ENCODE measurements around the gene TST. TPM values are rescaled to one million over a fixed set of nuclear protein-coding genes. Genes with fewer than 3 reads are reported as not detected.
A peak's percentile ranks its signal among the peaks of the same experiment; 100 is the strongest.

TST gene
- polyA plus RNA-seq, 1 donor (not counting 4 experiments of a cell fraction or from before 2014, with no cell fraction given) = 19.9 TPM

DNA sequence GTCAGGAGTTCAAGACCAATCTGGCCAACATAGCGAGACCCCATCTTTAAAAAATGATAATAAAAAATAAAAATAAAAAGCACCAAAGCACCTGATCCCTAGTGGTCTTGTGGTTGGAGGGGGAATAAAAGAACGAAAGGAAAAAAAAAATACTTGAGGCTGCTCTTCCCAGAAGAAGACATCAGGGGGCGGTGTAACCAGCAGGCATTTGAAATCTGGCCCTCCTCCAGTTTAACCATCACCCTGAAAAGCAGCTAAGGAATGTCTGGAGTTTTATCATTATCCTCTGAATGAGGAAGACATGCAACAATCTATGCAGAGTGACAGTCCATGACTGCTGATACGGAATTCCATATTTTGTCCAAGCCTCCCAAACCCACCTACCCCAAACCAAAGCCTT lies 26.7 kb upstream of the TST start:
- TF ChIP-seq, protein P1, sequence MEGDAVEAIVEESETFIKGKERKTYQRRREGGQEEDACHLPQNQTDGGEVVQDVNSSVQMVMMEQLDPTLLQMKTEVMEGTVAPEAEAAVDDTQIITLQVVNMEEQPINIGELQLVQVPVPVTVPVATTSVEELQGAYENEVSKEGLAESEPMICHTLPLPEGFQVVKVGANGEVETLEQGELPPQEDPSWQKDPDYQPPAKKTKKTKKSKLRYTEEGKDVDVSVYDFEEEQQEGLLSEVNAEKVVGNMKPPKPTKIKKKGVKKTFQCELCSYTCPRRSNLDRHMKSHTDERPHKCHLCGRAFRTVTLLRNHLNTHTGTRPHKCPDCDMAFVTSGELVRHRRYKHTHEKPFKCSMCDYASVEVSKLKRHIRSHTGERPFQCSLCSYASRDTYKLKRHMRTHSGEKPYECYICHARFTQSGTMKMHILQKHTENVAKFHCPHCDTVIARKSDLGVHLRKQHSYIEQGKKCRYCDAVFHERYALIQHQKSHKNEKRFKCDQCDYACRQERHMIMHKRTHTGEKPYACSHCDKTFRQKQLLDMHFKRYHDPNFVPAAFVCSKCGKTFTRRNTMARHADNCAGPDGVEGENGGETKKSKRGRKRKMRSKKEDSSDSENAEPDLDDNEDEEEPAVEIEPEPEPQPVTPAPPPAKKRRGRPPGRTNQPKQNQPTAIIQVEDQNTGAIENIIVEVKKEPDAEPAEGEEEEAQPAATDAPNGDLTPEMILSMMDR (optimal IDR thresholded peaks at IDR 0.05 in 1 of 3, IDR thresholded peaks at IDR 0.05 in 1 of 3, conservative IDR thresholded peaks at IDR 0.05 in 1 of 3; ENCODE audit: extremely low read depth in 1 of 3, insufficient read depth in 2 of 3, low read length in 3 of 3) = peak; percentile 54 to 72 (median 56)
- no peak for TF ChIP-seq EZH2 (IDR thresholded peaks at IDR 0.05; ENCODE audit: low read length)
- Histone ChIP-seq H3K79me2 (ENCODE audit: control insufficient read depth, insufficient read depth, low read length) (no peaks in the 10 kb centered on the region), H3K9me1 (ENCODE audit: control insufficient read depth, extremely low read depth, insufficient read depth, low read length) (no peaks in the 10 kb centered on the region), H4K20me1 (ENCODE audit: control insufficient read depth, extremely low read depth, insufficient read depth, low read length) (no peaks in the 10 kb centered on the region), H2AFZ (ENCODE audit: control insufficient read depth, low read length) (no peak overlapping the region), H3K4me3 (ENCODE audit: control insufficient read depth in 2 of 3, extremely low read depth in 1 of 3, insufficient read depth in 2 of 3, low read depth in 1 of 3, low read length in 3 of 3) (no peak overlapping the region), H3K4me1 (ENCODE audit: control insufficient read depth, extremely low read depth, insufficient read depth, low read length) (peaks cover 6% of the 10 kb centered on the region), H3K9ac (ENCODE audit: control insufficient read depth, extremely low read depth, insufficient read depth, low read length) (no peak overlapping the region), H3K9me3 (ENCODE audit: control insufficient read depth, low read depth, low read length) (no peaks in the 10 kb centered on the region), H3K27me3 (ENCODE audit: control insufficient read depth, extremely low read depth, insufficient read depth, low read length) (no peaks in the 10 kb centered on the region), H3K27ac (ENCODE audit: control insufficient read depth, insufficient read depth, low read length) (no peak overlapping the region), H3K36me3 (ENCODE audit: control insufficient read depth in 2 of 2, extremely low read depth in 1 of 2, insufficient read depth in 2 of 2, low read length in 2 of 2) (no peaks in the 10 kb centered on the region), H3K4me2 (ENCODE audit: control insufficient read depth, extremely low read depth, insufficient read depth, low read depth, low read length) (no peak overlapping the region)
- no peak for DNase-seq (ENCODE audit: low read depth, low spot score)
- dilution Hi-C loops (cut with MboI; ENCODE audit: extremely low pct_ligation_motif_present, low sequenced_read_pairs) = no loop called here
- FAIRE-seq = peak; percentile 77

DNA sequence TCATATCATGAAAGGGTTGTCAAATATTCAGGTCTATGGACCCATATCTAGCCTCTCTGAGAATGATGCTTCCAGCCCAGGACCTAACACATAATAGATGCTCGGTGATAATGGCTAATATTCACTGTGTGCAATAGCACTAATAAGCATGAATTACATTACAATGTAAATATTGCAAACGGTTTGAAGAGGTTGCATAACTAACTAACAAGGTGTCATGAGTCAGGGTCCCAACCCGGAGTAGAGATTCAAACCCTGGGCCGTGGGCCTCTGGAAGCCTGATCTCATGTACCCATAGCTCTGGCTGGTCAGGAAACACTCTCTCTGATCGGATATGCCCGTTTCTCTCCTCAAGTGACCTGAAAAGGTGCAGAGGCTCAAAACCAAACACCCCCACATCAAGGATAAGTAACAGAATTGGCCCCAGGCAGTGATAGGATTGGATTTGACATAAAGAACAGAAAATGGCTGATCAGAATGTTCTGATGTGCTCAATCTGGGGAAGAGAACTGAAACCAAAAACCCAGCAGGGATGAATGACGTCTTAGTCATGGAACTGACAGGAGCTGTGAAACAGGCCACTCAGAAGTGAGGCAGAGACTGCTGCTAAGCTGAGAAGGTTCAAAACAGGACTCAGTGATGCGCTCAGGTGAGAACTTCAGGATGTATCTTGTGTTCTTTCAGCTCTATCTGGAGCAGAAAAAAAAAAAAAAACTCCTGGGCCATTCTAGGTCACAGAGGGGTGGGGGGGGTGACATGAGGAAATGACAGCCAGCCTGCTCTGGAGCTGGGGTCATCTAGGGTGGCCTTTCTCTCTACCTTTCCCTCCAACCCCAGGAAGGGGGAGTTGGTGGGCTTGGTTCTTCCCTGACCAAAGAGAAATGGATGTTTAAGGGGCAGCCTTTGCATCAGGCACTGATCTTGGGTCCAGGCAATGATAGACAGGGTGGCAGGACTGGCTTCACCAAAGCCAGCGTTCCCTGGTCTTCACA lies 25.7 kb upstream of the TST start:
- H3K4me2 ChIP-seq (ENCODE audit: control insufficient read depth, extremely low read depth, insufficient read depth, low read depth, low read length) = no peak overlapping the region
- no peak overlapping the region for H3K9ac ChIP-seq (ENCODE audit: control insufficient read depth, extremely low read depth, insufficient read depth, low read length)
- no peak overlapping the region for H3K4me3 ChIP-seq (ENCODE audit: control insufficient read depth in 2 of 3, extremely low read depth in 1 of 3, insufficient read depth in 2 of 3, low read depth in 1 of 3, low read length in 3 of 3)
- H3K36me3 ChIP-seq (ENCODE audit: control insufficient read depth in 2 of 2, extremely low read depth in 1 of 2, insufficient read depth in 2 of 2, low read length in 2 of 2) = no peaks in the 10 kb centered on the region
- no peak overlapping the region for H2AFZ ChIP-seq (ENCODE audit: control insufficient read depth, low read length)
- no peaks in the 10 kb centered on the region for H3K27me3 ChIP-seq (ENCODE audit: control insufficient read depth, extremely low read depth, insufficient read depth, low read length)
- H3K9me1 ChIP-seq (ENCODE audit: control insufficient read depth, extremely low read depth, insufficient read depth, low read length) = no peaks in the 10 kb centered on the region
- DNase-seq (ENCODE audit: low read depth, low spot score) (no peak), FAIRE-seq (peak; percentile 58)
- H3K4me1 ChIP-seq (ENCODE audit: control insufficient read depth, extremely low read depth, insufficient read depth, low read length) = peaks cover 8% of the 10 kb centered on the region
- H4K20me1 ChIP-seq (ENCODE audit: control insufficient read depth, extremely low read depth, insufficient read depth, low read length) = no peaks in the 10 kb centered on the region
- no peak overlapping the region for H3K27ac ChIP-seq (ENCODE audit: control insufficient read depth, insufficient read depth, low read length)
- H3K9me3 ChIP-seq (ENCODE audit: control insufficient read depth, low read depth, low read length) = no peaks in the 10 kb centered on the region
- dilution Hi-C loops (cut with MboI; ENCODE audit: extremely low pct_ligation_motif_present, low sequenced_read_pairs) = no loop called here
- TF ChIP-seq, protein P1 (optimal IDR thresholded peaks at IDR 0.05 in 1 of 3, IDR thresholded peaks at IDR 0.05 in 1 of 3, conservative IDR thresholded peaks at IDR 0.05 in 1 of 3; ENCODE audit: extremely low read depth in 1 of 3, insufficient read depth in 2 of 3, low read length in 3 of 3) = no peak
- no peak for TF ChIP-seq EZH2 (IDR thresholded peaks at IDR 0.05; ENCODE audit: low read length)
- no peaks in the 10 kb centered on the region for H3K79me2 ChIP-seq (ENCODE audit: control insufficient read depth, insufficient read depth, low read length)
